GM18517 (cell line): ENCODE measurements around the gene FIBIN.

Experiments
- ATAC-seq: cut with Tn5 transposase; IDR thresholded peaks from one replicate; pipeline ENCODE4 v1.9.1; 2021; ENCODE audit warnings: mild to moderate bottlenecking, moderate library complexity; ENCODE audit not compliant: unreplicated experiment

FIBIN gene

DNA sequence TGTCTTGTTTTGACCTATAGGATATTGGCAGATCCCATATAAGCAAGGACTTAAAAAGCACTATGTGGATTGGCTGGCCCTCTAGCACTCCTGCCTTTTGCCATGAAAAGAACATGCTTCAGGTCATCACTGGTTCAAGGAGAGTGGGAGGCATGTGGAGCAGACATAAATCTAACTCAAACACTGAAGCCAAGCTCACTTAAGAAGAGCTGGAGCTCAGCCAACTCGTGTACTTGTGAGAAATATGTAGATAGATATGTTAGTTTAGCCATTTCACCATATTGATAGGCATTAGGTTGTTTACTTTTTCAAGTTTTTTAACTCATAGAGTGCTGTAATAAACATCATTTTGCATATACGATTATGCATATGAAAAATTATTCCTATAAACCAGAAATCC, 26.8 kb downstream of the FIBIN start:
- ATAC-seq, result no peak

- no peak for ATAC-seq
These were observed 28.8 kb downstream of the FIBIN start for GRCh38 chr11:27022659-27023251.

GRCh38 chr11:27024865-27025264, 31.0 kb downstream of the FIBIN start:
- no peak for ATAC-seq

DNA sequence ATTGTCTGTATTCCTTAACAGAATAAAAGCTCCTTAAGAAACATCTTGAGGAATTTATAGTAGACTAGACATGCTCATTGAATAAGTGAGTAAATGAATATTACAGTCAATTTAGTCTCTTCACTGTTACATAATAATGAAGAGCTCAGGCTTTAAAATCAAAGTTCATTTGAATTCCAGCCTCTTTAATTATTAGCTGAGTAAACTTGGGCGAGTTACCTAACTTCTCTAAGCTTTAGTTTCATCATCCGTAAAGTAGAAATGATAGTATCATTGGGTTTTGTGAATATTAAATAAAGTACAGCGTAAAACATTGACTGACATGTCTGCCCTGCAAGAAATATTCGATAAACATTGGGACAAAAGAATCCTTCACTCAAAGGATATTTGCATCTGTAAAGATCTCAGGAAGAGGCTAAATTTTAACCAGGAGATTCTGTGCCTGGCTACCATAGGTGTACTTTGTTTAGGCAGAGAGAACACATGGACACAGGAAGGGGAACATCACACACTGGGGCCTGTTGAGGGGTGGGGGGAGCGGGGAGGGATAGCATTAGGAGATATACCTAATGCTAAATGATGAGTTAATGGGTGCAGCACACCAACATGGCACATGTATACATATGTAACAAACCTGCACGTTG, 31.5 kb downstream of the FIBIN start:
- no peak for ATAC-seq

- ATAC-seq, result no peak
These were observed 32.2 kb downstream of the FIBIN start for GRCh38 chr11:27025957-27026733.

GRCh38 chr11:27028561-27028965, 34.7 kb downstream of the FIBIN start:
- ATAC-seq, result no peak

GRCh38 chr11:27029966-27030365, 36.1 kb downstream of the FIBIN start:
- ATAC-seq, result no peak

- ATAC-seq, result no peak
These were observed 37.8 kb downstream of the FIBIN start for GRCh38 chr11:27031754-27032153.

GRCh38 chr11:27039873-27040272, 46.0 kb downstream of the FIBIN start:
- ATAC-seq, result no peak

DNA sequence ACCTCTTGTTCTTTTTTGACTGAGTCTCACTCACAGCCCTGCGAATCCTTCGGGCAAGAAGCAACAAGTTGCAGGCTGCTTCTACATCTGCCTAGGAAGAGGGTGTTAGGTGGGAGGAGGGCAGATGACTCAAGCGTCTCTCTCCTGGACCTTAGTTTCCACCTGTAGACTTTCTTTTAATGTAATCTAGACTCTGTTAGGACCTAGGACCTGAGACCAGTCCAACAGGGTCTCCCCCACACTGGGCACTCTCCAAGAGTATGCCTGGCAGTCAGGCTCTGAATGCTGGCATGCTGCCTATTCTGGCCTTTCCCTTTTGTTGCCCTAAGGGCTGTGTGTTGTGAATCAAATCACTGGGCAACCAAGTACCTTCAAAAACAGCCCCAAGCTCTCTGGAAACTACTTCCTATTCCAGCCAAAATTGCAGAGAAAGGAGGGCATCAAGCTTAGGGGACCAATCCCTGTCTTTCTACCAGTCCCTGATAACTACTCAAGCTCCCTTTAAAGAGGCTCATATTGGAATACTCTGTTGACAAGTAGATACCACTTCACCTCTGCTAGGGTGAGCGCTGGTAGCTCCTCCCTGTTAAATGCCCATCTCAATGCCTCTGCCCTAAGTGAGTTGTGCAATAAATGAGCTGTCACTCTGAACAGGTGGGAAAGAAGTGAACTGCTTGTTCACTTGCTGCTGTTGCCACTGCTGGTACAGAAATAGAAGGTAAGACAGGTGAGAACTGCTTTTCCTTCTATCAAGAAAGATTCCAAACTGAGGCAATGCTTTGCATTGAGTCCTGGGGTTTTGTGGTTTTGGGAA, 46.6 kb downstream of the FIBIN start, which contains the start of gene BBOX1:
TSS of gene BBOX1 (plus strand) at position 514 of the 814 bp plus-strand sequence. CDS start 14,616 bp downstream, outside the sequence.
- ATAC-seq, result no peak

DNA sequence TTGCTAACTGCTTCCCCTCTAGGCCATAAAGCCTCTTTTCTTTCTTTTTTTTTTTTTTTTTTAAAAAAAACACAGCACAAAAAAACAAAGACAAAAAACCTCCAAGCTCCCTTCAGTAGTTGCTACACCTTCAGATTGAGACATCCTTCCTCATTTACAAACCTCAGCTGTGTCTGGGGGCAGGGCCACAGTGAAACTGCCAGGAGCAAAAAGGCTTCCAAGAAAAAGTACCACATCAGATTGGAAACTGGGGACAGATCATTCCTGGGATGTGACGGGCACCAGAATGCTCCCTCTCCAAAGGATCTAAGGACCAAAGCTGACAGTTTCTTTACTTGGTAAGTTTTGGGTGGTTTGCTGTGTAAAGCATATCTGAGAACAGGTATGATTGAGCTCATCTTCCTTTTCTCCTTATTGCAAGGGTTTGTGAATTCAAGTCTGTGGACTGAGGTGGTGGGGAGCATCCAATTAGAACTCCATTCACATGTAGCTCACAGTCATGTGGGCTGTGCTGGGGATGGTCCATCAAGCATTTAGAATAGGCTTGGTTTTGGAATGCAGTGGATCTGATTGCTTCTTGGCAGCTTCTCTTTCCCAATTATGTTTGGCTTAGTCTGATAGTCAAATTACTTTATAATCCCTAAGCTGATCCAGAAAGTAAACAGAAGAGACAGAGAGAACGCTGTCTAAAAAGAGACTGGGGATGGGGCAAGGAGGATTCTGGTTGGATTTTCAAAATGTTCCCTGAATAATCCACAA, 47.4 kb downstream of the FIBIN start:
- no peak for ATAC-seq
